OCI-LY7 (cell line): ENCODE measurements around the gene HOXA3. TPM values are rescaled to one million over a fixed set of nuclear protein-coding genes. Genes with fewer than 3 reads are reported as not detected.

Source experiments
- BruUV-seq: library from RNA; stranded (reverse); fragments of 400-500 nt; replicated peaks from 2 replicates; lab custom pipeline; 2021; lab: Mats Ljungman, UMichigan
- CTCF ChIA-PET: fragments of 300-600 bp; sonication (Branson Sonifier 250); formaldehyde crosslinking; loops from one replicate; lab custom pipeline; 2022; ENCODE audit warnings: antibody characterized with exemption; ENCODE audit not compliant: unreplicated experiment; lab: Charles Lee
- POLR2A ChIA-PET: fragments of 300-600 bp; sonication (Branson Sonifier 250); formaldehyde crosslinking; loops from one replicate; lab custom pipeline; 2022; ENCODE audit warnings: antibody characterized with exemption; lab: Charles Lee
- DNase-seq: peaks from one replicate; pipeline ENCODE4 v3.0.0-alpha.2; 2015; ENCODE audit warnings: low spot score
- H2AFZ ChIP-seq: fragments of 200-600 bp; sonication (generic), shearing (Covaris generic); 2 replicates; pipeline ENCODE4 v1.6.1; 2014; ENCODE audit warnings: mild to moderate bottlenecking, antibody characterized with exemption, low read length, moderate library complexity
- H3K27ac ChIP-seq: fragments of 200-600 bp; sonication (generic); 2 replicates; pipeline ENCODE4 v1.5.1; 2014; ENCODE audit warnings: mixed run types, low read depth, mild to moderate bottlenecking, moderate library complexity, low read length, inconsistent platforms; ENCODE audit not compliant: poor library complexity, severe bottlenecking
- H3K36me3 ChIP-seq: fragments of 200-600 bp; sonication (generic); 2 replicates; pipeline ENCODE4 v1.6.1; 2014; ENCODE audit warnings: mild to moderate bottlenecking, antibody characterized with exemption, low read length, moderate library complexity, mixed read lengths; ENCODE audit not compliant: insufficient read depth
- H3K4me1 ChIP-seq: fragments of 200-600 bp; sonication (generic); 2 replicates; pipeline ENCODE4 v1.5.1; 2014; ENCODE audit warnings: mild to moderate bottlenecking, low read length; ENCODE audit not compliant: insufficient read depth, poor library complexity, severe bottlenecking
- H3K4me2 ChIP-seq: fragments of 200-600 bp; sonication (generic); 2 replicates; pipeline ENCODE4 v1.6.1; 2014; ENCODE audit warnings: mild to moderate bottlenecking, low read length
- H3K4me3 ChIP-seq: fragments of 200-600 bp; sonication (generic); 2 replicates; pipeline ENCODE4 v1.5.1; 2014; ENCODE audit warnings: mild to moderate bottlenecking, low read depth, low read length; ENCODE audit not compliant: poor library complexity, severe bottlenecking
- H3K79me2 ChIP-seq: fragments of 200-600 bp; sonication (generic); 2 replicates; pipeline ENCODE4 v1.6.1; 2016; ENCODE audit warnings: low read depth, mild to moderate bottlenecking, low read length, moderate library complexity, mixed read lengths; ENCODE audit not compliant: insufficient read depth
- H3K9me2 ChIP-seq: fragments of 200-600 bp; sonication (generic); 2 replicates; pipeline ENCODE4 v1.6.1; 2016; ENCODE audit warnings: mild to moderate bottlenecking, low read length, mixed read lengths; ENCODE audit not compliant: insufficient read depth
- H3K9me3 ChIP-seq: fragments of 200-600 bp; sonication (generic); 2 replicates; pipeline ENCODE4 v1.6.1; 2014; ENCODE audit warnings: mild to moderate bottlenecking, mixed run types, low read length, mixed read lengths
- H4K20me1 ChIP-seq: fragments of 200-600 bp; sonication (generic); 2 replicates; pipeline ENCODE4 v1.6.1; 2014; ENCODE audit warnings: mild to moderate bottlenecking, antibody characterized with exemption, low read length, moderate library complexity, mixed read lengths; ENCODE audit not compliant: insufficient read depth
- CTCF ChIP-seq: fragments of 200-600 bp; sonication (generic); conservative IDR thresholded peaks from 2 replicates; pipeline ENCODE4 v1.5.1; 2014; ENCODE audit warnings: mild to moderate bottlenecking, antibody characterized with exemption, low read length, moderate library complexity, mixed read lengths
- EZH2phosphoT487 ChIP-seq: fragments of 200-600 bp; sonication (generic); IDR thresholded peaks from 2 replicates; pipeline ENCODE4 v1.6.1; 2018; ENCODE audit warnings: low read depth, borderline replicate concordance, mild to moderate bottlenecking, mixed run types, antibody characterized with exemption, low read length, moderate library complexity, mixed read lengths
- intact Hi-C: fragments of 100-400 bp; cut with micrococcal nuclease; formaldehyde crosslinking; loops from one replicate; pipeline ENCODE4 v1.10.0; 2022; ENCODE audit not compliant: unreplicated experiment
- microRNA-seq: library from miRNA; unstranded; fragments of <30 nt; microRNA quantifications from one replicate; pipeline ENCODE4 v1.2.0, GENCODE V29; 2022; ENCODE audit warnings: borderline replicate concordance
- small RNA-seq: library from RNA; depleted of rRNA; stranded (forward); fragments of <200 nt; gene quantifications from one replicate; pipeline ENCODE3, GENCODE V24; 2014
- total RNA-seq, 2 experiments: library from RNA; depleted of rRNA in 1 of 2; stranded (reverse); fragments of >200 nt in 1 of 2; shearing (Covaris generic) in 1 of 2; gene quantifications; 2 replicates each; pipeline ENCODE4 v1.2.3, GENCODE V29; 2014 to 2022

Gene HOXA3
- total RNA-seq, 2 experiments from 2014 or later: 0.41 to 2.7 TPM

DNA sequence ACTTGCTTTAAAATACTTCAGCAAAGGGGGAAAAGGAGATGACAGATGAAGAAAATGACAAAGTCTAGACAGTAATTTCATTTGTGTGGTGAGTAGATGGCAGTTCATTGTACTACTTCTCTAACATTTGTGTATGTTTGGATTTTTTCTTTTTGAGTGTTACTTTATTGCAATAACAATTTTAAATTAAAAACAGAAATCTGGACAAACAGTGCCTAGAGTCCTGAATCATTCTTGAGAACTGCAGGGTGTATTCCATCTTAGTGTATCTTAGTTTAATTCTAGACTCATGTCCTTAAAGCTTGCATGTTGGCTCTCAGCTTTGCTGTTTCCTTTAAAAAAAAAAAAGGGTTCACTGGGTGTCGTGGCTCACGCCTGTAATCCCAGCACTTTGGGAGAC is 87.7 kb downstream of the HOXA3 start:
- BruUV-seq: no TSS peak
- POLR2A ChIA-PET: interaction anchor here (0.9 to 1.4 kb wide), 2 partner anchors 9 to 20 kb away, joined by 3 read pairs; no protein-coding TSS in a partner anchor
- intact Hi-C loops: no loop called here
- Histone ChIP-seq H3K4me3 (no peak overlapping the region), H3K36me3 (no peaks in the 10 kb centered on the region), H4K20me1 (no peaks in the 10 kb centered on the region), H3K9me3 (no peaks in the 10 kb centered on the region), H3K4me2 (no peak overlapping the region), H2AFZ (no peak overlapping the region), H3K27ac (no peak overlapping the region), H3K9me2 (no peaks in the 10 kb centered on the region), H3K79me2 (no peaks in the 10 kb centered on the region), H3K4me1 (no peaks in the 10 kb centered on the region)
- no peak for DNase-seq
- TF ChIP-seq EZH2phosphoT487: no peak
- no peak for TF ChIP-seq CTCF
- CTCF ChIA-PET: no interaction called here

GRCh38 chr7:27064159-27064558 is 88.2 kb downstream of the HOXA3 start:
- Histone ChIP-seq H4K20me1 (no peaks in the 10 kb centered on the region), H2AFZ (no peak overlapping the region), H3K9me3 (no peaks in the 10 kb centered on the region), H3K9me2 (no peaks in the 10 kb centered on the region), H3K27ac (no peak overlapping the region), H3K4me3 (no peak overlapping the region), H3K4me2 (no peak overlapping the region), H3K36me3 (no peaks in the 10 kb centered on the region), H3K4me1 (no peaks in the 10 kb centered on the region), H3K79me2 (no peaks in the 10 kb centered on the region)
- TF ChIP-seq EZH2phosphoT487 (no peak), CTCF (no peak)
- no TSS peak for BruUV-seq
- intact Hi-C loops: no loop called here
- ChIA-PET POLR2A (interaction anchor here (0.6 to 1.4 kb wide), 6 partner anchors 10 to 912 kb away, joined by 3 to 4 read pairs (median 3); no protein-coding TSS in a partner anchor), CTCF (interaction anchor here (0.6 kb wide), 1 partner anchor 193 kb away, joined by 3 read pairs; no protein-coding TSS in a partner anchor)
- DNase-seq: no peak

GRCh38 chr7:27062946-27063345 is 89.4 kb downstream of the HOXA3 start:
- no peak for DNase-seq
- CTCF ChIA-PET: no interaction called here
- TF ChIP-seq EZH2phosphoT487: no peak
- TF ChIP-seq CTCF: no peak
- POLR2A ChIA-PET: interaction anchor here (1.1 kb wide), 1 partner anchor 21 kb away, joined by 3 read pairs; no protein-coding TSS in a partner anchor
- no peak overlapping the region for H3K27ac ChIP-seq
- intact Hi-C loops: no loop called here
- no peak overlapping the region for H3K4me2 ChIP-seq
- no peaks in the 10 kb centered on the region for H3K36me3 ChIP-seq
- no peaks in the 10 kb centered on the region for H3K4me1 ChIP-seq
- no peak overlapping the region for H3K4me3 ChIP-seq
- no peaks in the 10 kb centered on the region for H4K20me1 ChIP-seq
- no peak overlapping the region for H2AFZ ChIP-seq
- no TSS peak for BruUV-seq
- H3K9me3 ChIP-seq: no peaks in the 10 kb centered on the region
- H3K79me2 ChIP-seq: no peaks in the 10 kb centered on the region
- H3K9me2 ChIP-seq: no peaks in the 10 kb centered on the region

Small RNAs within 50 kb of the gene (microRNA-seq; reads per million reads assigned to microRNA genes)
- not detected for gene MIR196B

Small RNAs within 50 kb of the gene (small RNA-seq; reads per million reads assigned to genes)
- gene AC004080.5: not detected
- gene RF01977: not detected
- not detected for gene RF02140
- gene RF02141: not detected

Other genes with a start within 250 kb of the HOXA3 start
- 1.6 and 3.0 TPM in 2 replicates for gene HOXA1, start 56.6 kb downstream of the HOXA3 start, total RNA-seq (2014; rRNA removed; shearing (Covaris generic))
- 7.2 and 8.2 TPM in 2 replicates for gene HOXA1, start 56.6 kb downstream of the HOXA3 start, total RNA-seq (2022)
- 0.25 TPM in 1 of 2 replicates, not detected in the other for gene HOXA2, start 49.9 kb downstream of the HOXA3 start, total RNA-seq (2014; rRNA removed; shearing (Covaris generic))
- gene HOXA2, start 49.9 kb downstream of the HOXA3 start, total RNA-seq (2022): 0.42 TPM in 1 of 2 replicates, not detected in the other
- 0.75 TPM in 1 of 2 replicates, not detected in the other for gene HOXA4, start 21.8 kb downstream of the HOXA3 start, total RNA-seq (2014; rRNA removed; shearing (Covaris generic))
- 1.6 and 2.0 TPM in 2 replicates for gene HOXA4, start 21.8 kb downstream of the HOXA3 start, total RNA-seq (2022)
- gene HOXA5, start 8.9 kb downstream of the HOXA3 start, total RNA-seq (2014; rRNA removed; shearing (Covaris generic)): 3.4 and 17.5 TPM in 2 replicates
- gene HOXA5, start 8.9 kb downstream of the HOXA3 start, total RNA-seq (2022): 7.4 and 7.9 TPM in 2 replicates
- 4.1 and 6.7 TPM in 2 replicates for gene HOXA6, start 4.8 kb downstream of the HOXA3 start, total RNA-seq (2014; rRNA removed; shearing (Covaris generic))
- gene HOXA6, start 4.8 kb downstream of the HOXA3 start, total RNA-seq (2022): 10.2 and 12.0 TPM in 2 replicates
- 4.1 and 6.0 TPM in 2 replicates for gene HOXA7, start 4.1 kb upstream of the HOXA3 start, total RNA-seq (2014; rRNA removed; shearing (Covaris generic))
- 0.42 and 1.2 TPM in 2 replicates for gene HOXA7, start 4.1 kb upstream of the HOXA3 start, total RNA-seq (2022)
- gene HOXA9, start 13.0 kb upstream of the HOXA3 start, total RNA-seq (2014; rRNA removed; shearing (Covaris generic)): not detected in 2 replicates
- gene HOXA9, start 13.0 kb upstream of the HOXA3 start, total RNA-seq (2022): not detected in 2 replicates
- not detected in 2 replicates for gene HOXA10, start 21.7 kb upstream of the HOXA3 start, total RNA-seq (2014; rRNA removed; shearing (Covaris generic))
- not detected in 2 replicates for gene HOXA10, start 21.7 kb upstream of the HOXA3 start, total RNA-seq (2022)
- gene HOXA11, start 32.6 kb upstream of the HOXA3 start, total RNA-seq (2014; rRNA removed; shearing (Covaris generic)): not detected in 2 replicates
- gene HOXA11, start 32.6 kb upstream of the HOXA3 start, total RNA-seq (2022): not detected in 2 replicates
- gene HOXA13, start 47.5 kb upstream of the HOXA3 start, total RNA-seq (2014; rRNA removed; shearing (Covaris generic)): 0.15 and 0.54 TPM in 2 replicates
- gene HOXA13, start 47.5 kb upstream of the HOXA3 start, total RNA-seq (2022): 0.18 and 0.32 TPM in 2 replicates
- not detected in 2 replicates for gene EVX1, start 90.2 kb upstream of the HOXA3 start, total RNA-seq (2014; rRNA removed; shearing (Covaris generic))
- gene EVX1, start 90.2 kb upstream of the HOXA3 start, total RNA-seq (2022): not detected in 2 replicates